Stimulated activated naive CD8-positive, alpha-beta T cell treated with anti-CD3 and anti-CD28 coated beads, Interleukin-15, Interleukin-2, amounts not matched to agents 100 U/mL and 50 U/mL, for 24 hours (primary cell): ENCODE results near the gene PMPCB.
A peak's percentile ranks its signal among the peaks of the same experiment; 100 is the strongest.

Source experiments
- ATAC-seq: fragments of 150-1000 bp; cut with Tn5 transposase; one replicate; pipeline ENCODE4 v1.10.0; 2021
- DNase-seq: peaks from one replicate; pipeline ENCODE4 v3.0.0; 2021

The PMPCB gene

GRCh38 chr7:103325744-103326143 is 28.5 kb downstream of the PMPCB start:
- peak; percentile 98 for ATAC-seq
- DNase-seq: no peak

DNA sequence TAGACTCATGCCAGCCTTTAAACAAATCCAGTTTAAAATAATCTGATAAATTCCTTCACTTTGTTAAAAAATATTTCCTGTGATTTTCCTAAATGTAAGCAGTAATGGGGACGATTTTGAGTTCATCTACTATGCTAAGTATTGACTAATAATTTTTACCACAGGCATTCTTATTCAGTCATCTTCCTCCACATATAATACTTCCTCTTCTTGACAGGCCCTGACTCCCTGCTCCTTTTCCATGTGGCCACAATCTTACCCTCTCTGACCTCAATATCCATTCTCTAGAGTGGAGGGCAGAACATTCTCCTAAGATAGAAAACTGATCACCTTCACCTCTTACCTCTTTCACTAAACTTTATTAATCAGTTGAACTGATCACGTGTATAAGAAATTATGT is 39.5 kb downstream of the PMPCB start:
- no peak for ATAC-seq
- DNase-seq: no peak

GRCh38 chr7:103338864-103339263 is 41.6 kb downstream of the PMPCB start:
- DNase-seq (no peak), ATAC-seq (no peak)

- no peak for ATAC-seq
- no peak for DNase-seq
These were observed 44.2 kb downstream of the PMPCB start for GRCh38 chr7:103341466-103341865.

DNA sequence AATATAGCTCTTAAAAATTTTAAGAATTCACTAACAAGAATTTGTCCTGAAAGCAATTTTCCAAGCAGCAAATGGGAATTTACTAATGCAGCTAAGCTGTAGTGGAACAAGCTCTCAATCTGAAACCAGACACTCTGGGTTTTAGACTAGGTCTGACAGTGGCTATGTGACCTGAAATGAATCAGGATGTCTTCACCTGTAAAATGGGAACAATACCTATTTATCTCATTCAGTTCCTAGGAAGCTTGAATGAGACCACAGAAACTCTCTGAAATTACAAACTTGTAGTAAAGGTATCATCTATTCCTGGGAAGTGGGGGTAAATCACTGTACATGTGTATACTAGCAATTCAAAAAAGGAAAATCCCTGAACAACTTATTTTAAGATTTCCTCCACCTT is 46.1 kb downstream of the PMPCB start:
- DNase-seq (no peak), ATAC-seq (no peak)

- DNase-seq: peak; percentile 39
These were observed 46.7 kb downstream of the PMPCB start for GRCh38 chr7:103343758-103344452.

DNA sequence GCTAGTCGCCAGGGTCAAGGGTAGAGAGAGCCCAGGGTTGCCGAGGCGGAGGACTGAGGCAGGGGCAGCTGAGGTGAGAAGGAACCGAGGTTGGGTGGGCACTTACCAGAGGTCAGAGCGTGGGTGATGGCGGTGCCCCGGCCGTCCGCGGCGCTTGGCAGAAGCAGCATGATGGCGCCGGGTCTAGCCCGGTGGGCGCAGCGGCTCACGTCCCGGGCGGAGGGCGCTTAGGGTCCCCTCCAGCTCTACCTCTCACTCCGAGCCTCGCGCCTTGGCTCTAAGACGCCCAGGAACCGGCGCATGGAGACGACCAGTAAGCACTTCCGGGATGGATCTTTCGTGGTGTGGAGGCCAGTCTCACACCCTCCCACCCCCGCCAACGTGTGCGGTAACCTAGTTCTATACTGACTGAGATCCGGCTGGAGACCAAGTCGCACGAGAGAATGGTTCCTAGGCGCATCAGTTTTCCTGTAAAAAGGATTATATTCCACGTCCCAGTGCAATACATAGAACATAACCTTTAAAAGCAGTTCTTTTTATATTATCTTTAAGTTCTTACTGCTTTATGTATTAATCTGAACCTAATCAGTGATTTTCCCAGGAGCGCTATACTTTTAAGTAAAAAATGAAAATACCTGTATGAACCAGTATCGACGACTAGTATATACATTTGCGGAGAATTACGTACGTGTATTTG is 47.4 kb downstream of the PMPCB start, which contains the start of gene DNAJC2:
Gene DNAJC2 (minus strand): TSS at position 315 of the 697 bp plus-strand sequence. CDS start 145 bp downstream, at position 170.
- ATAC-seq: peak; percentile 91
- DNase-seq: peak; percentile 83

More at GRCh38 chr7:103343758-103344452, 46.7 kb downstream of the PMPCB start:
- peak; percentile 21 for ATAC-seq

- ATAC-seq (no peak), DNase-seq (no peak)
These were observed 49.2 kb downstream of the PMPCB start for GRCh38 chr7:103346396-103346795.

- DNase-seq (peak; percentile 80), ATAC-seq (peak; percentile 78)
These were observed 50.5 kb downstream of the PMPCB start, which contains the start of gene PSMC2 for GRCh38 chr7:103347507-103348267. Gene PSMC2, plus strand, starts transcription at chr7:103347643. Its CDS starts 69 bp downstream, at chr7:103347712.

DNA sequence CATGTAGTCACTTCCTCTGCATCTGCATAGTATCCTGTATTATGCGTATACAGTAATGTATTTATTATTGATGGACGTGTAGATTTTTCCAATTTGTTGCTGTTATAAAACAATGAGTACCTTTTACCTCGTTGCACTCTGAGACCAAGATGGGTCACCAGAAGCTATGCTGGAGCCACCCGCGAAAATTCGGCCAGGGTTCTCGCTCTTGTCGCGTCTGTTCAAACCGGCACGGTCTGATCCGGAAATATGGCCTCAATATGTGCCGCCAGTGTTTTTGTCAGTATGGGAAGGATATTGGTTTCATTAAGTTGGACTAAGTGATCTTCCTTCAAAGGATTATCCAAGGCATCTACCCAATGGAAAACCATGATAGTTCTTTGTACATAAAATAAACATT is 51.2 kb downstream of the PMPCB start:
- ATAC-seq (no peak), DNase-seq (no peak)

DNA sequence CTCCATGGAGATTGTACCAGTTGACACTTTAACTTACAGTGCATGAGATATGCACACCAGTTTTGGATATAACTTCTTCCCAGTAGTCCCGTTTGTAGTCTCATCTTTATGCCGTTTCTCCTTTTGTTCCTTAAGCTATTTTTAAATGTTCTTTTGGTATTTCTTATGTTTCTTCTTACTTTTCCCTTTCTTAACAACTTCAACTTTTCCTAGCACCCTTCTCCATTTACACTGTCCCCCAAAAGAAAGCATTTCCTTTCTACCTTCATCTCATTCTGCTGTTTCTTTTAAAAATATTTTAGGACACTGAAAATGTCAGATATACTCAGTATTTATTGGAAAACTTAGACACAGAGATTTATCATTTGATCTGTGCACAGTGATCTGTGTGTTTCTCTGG is 51.7 kb downstream of the PMPCB start:
- no peak for ATAC-seq
- DNase-seq: no peak

DNA sequence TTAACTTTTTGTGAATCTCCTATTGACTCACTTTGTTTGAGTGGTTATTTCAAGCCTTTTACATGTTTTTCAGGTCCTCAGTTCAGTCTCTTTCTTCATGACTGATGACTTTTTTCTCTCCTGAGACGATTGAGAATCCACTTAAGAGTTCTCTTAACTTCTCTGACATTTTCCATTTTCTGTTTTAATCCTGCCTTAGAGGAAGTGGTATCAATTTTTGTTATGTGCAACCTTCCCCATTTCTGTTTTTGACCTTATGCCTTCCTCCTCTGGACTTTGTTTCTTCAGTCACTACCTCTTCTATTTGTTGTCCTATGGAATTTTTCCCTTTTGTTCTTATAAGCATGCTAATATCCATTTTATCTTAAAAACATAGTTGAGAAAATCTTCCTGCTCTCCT is 52.6 kb downstream of the PMPCB start:
- DNase-seq (no peak), ATAC-seq (no peak)
